HepG2 (cell line): ENCODE measurements around the gene CRIP1. TPM values are rescaled to one million over a fixed set of nuclear protein-coding genes. Genes with fewer than 3 reads are reported as not detected.

Experiments
- ATAC-seq: fragments of 200-7000 bp; cut with Tn5 transposase; 3 replicates; pipeline ENCODE4 v1.9.1; 2020; ENCODE audit warnings: mild to moderate bottlenecking, moderate library complexity
- BruUV-seq: library from RNA; stranded (reverse); fragments of 400-500 nt; replicated peaks from 2 replicates; lab custom pipeline; 2021; lab: Mats Ljungman, UMichigan
- CTCF ChIA-PET: fragments of 300-600 bp; formaldehyde crosslinking; extraction: SDS; loops from one replicate; lab custom pipeline; 2021; ENCODE audit warnings: low total read pairs, inconsistent platforms, low intra/inter-chr PET ratio; lab: Yijun Ruan, JAX
- POLR2A ChIA-PET: fragments of 350-600 bp; sonication (Branson Sonifier 250); formaldehyde crosslinking; loops from one replicate; lab custom pipeline; 2020; ENCODE audit warnings: antibody characterized with exemption, inconsistent platforms; lab: Yijun Ruan, JAX
- DNase-seq: peaks from one replicate; pipeline ENCODE4 v3.0.0-alpha.2; 2015; ENCODE audit warnings: low spot score
- FAIRE-seq: peaks from 3 replicates; lab custom pipeline; 2011; peaks lifted over from hg19 to GRCh38; lab: Jason Lieb, UNC
- H2AFZ ChIP-seq: one replicate; pipeline ENCODE4 v1.6.1; 2011; ENCODE audit warnings: low read length, inconsistent platforms
- H3K27ac ChIP-seq: fragments of 300-600 bp; 3 replicates; pipeline ENCODE4 v1.8.0; 2011; ENCODE audit warnings: mixed run types, mild to moderate bottlenecking, mixed read lengths, low read length, inconsistent platforms; ENCODE audit not compliant: insufficient read depth; ENCODE audit errors: extremely low read length
- H3K27me3 ChIP-seq, 2 experiments: fragments of 200-600 bp in 1 of 2; 2 replicates in 1 of 2; 3 replicates in 1 of 2; pipeline versions ENCODE4 v1.6.0 to v1.8.0; 2011; ENCODE audit warnings: low read length in 2 of 2, mild to moderate bottlenecking in 2 of 2, moderate library complexity in 2 of 2, inconsistent platforms in 1 of 2; ENCODE audit not compliant: insufficient read depth in 2 of 2, control insufficient read depth in 1 of 2
- H3K36me3 ChIP-seq, 2 experiments: fragments of 200-600 bp in 1 of 2; replicated peaks in 1 of 2; 2 replicates in 1 of 2; 3 replicates in 1 of 2; pipeline versions ENCODE4 v1.5.1 to v1.8.0; 2011; ENCODE audit warnings: low read length in 2 of 2, inconsistent platforms in 1 of 2; ENCODE audit not compliant: insufficient read depth in 2 of 2, control insufficient read depth in 1 of 2
- H3K4me1 ChIP-seq: 2 replicates; pipeline ENCODE4 v1.5.1; 2012; ENCODE audit warnings: low read length, inconsistent platforms; ENCODE audit not compliant: insufficient read depth
- H3K4me2 ChIP-seq: 2 replicates; pipeline ENCODE4 v1.6.0; 2011; ENCODE audit warnings: low read depth, low read length, inconsistent platforms
- H3K4me3 ChIP-seq, 3 experiments: fragments of 200-600 bp in 1 of 3; sonication (generic), shearing (Covaris generic) in 1 of 3; replicated peaks in 1 of 3; 2 replicates each; pipeline ENCODE4 v1.5.1; 2011 to 2016; ENCODE audit warnings: low read length in 3 of 3, inconsistent platforms in 2 of 3, low read depth in 2 of 3, mild to moderate bottlenecking in 2 of 3, control low read depth in 1 of 3, mixed read lengths in 1 of 3; ENCODE audit not compliant: insufficient read depth in 1 of 3
- H3K79me2 ChIP-seq: one replicate; pipeline ENCODE4 v1.6.1; 2011; ENCODE audit warnings: low read length, inconsistent platforms; ENCODE audit not compliant: insufficient read depth
- H3K9ac ChIP-seq: 2 replicates; pipeline ENCODE4 v1.6.0; 2011; ENCODE audit warnings: mild to moderate bottlenecking, low read depth, low read length, inconsistent platforms; ENCODE audit not compliant: insufficient read depth
- H3K9me3 ChIP-seq: 2 replicates; pipeline ENCODE4 v1.5.1; 2012; ENCODE audit warnings: mild to moderate bottlenecking, low read length
- H4K20me1 ChIP-seq: 2 replicates; pipeline ENCODE4 v1.6.0; 2011; ENCODE audit warnings: inconsistent platforms, mild to moderate bottlenecking, low read length, moderate library complexity; ENCODE audit not compliant: insufficient read depth
- ATM ChIP-seq: fragments of 450-650 bp; IDR thresholded peaks from 2 replicates; pipeline ENCODE4 v1.7.1; 2017; ENCODE audit warnings: mild to moderate bottlenecking, borderline replicate concordance
- CBX2 ChIP-seq, 2 experiments: fragments of 200-600 bp in 1 of 2; sonication (generic); formaldehyde crosslinking in 1 of 2; IDR thresholded peaks; 2 replicates each; pipeline versions ENCODE4 v1.7.0 to v1.8.1; 2018 to 2022; ENCODE audit warnings: low read depth in 2 of 2, low read length in 1 of 2, mild to moderate bottlenecking in 1 of 2, missing genetic modification reagents in 1 of 2
- EZH2 ChIP-seq: conservative IDR thresholded peaks from 2 replicates; pipeline ENCODE4 v1.6.1; 2012; ENCODE audit warnings: mild to moderate bottlenecking, low read depth, low read length, moderate library complexity
- GTF2F1 ChIP-seq: fragments of 150-350 bp; IDR thresholded peaks from 2 replicates; pipeline ENCODE4 v1.6.1; 2014; ENCODE audit warnings: low read length
- HNF4A ChIP-seq: sonication (generic); formaldehyde crosslinking; IDR thresholded peaks from 2 replicates; pipeline ENCODE4 v1.4.0; 2020; ENCODE audit warnings: missing genetic modification reagents
- HNF4G ChIP-seq, 2 experiments: sonication (generic) in 1 of 2; formaldehyde crosslinking in 1 of 2; IDR thresholded peaks; 2 replicates each; pipeline versions ENCODE4 v1.4.0 to v1.6.1; 2011 to 2020; ENCODE audit warnings: borderline replicate concordance in 2 of 2, low read depth in 2 of 2, mild to moderate bottlenecking in 2 of 2, low read length in 1 of 2, missing genetic modification reagents in 1 of 2, moderate library complexity in 1 of 2
- KDM5A ChIP-seq: fragments of 200-600 bp; sonication (generic); IDR thresholded peaks from 2 replicates; pipeline ENCODE4 v1.7.0; 2018; ENCODE audit warnings: antibody characterized with exemption, mild to moderate bottlenecking, low read length, borderline replicate concordance
- MAFG ChIP-seq: sonication (generic); formaldehyde crosslinking; IDR thresholded peaks from 2 replicates; pipeline ENCODE4 v1.5.1; 2020; ENCODE audit warnings: mild to moderate bottlenecking, missing genetic modification reagents
- MBNL3 ChIP-seq: fragments of 250-450 bp; sonication (Bioruptor Pico); conservative IDR thresholded peaks from 2 replicates; pipeline ENCODE4 v1.8.0; 2022; ENCODE audit warnings: mild to moderate bottlenecking, inconsistent platforms
- MYC ChIP-seq: sonication (generic); formaldehyde crosslinking; IDR thresholded peaks from 2 replicates; pipeline ENCODE4 v1.9.0; 2021; ENCODE audit warnings: missing genetic modification reagents, borderline replicate concordance
- PCBP1 ChIP-seq: fragments of 200-400 bp; formaldehyde crosslinking; IDR thresholded peaks from 2 replicates; pipeline ENCODE4 v1.6.1; 2017; ENCODE audit warnings: mild to moderate bottlenecking, low read depth, low read length, borderline replicate concordance
- SIN3B ChIP-seq: fragments of 150-350 bp; IDR thresholded peaks from 2 replicates; pipeline ENCODE4 v1.6.1; 2014; ENCODE audit warnings: low read length
- SP140L ChIP-seq: sonication (generic); formaldehyde crosslinking; IDR thresholded peaks from 2 replicates; pipeline ENCODE4 v1.4.0; 2020; ENCODE audit warnings: missing genetic modification reagents, borderline replicate concordance
- SSRP1 ChIP-seq: IDR thresholded peaks from 2 replicates; pipeline ENCODE4 v1.6.1; 2016; ENCODE audit warnings: control low read depth
- ZBTB3 ChIP-seq: sonication (generic); formaldehyde crosslinking; IDR thresholded peaks from 2 replicates; pipeline ENCODE4 v1.4.0; 2020; ENCODE audit warnings: low read depth, mild to moderate bottlenecking, moderate library complexity, missing genetic modification reagents, borderline replicate concordance
- ZFY ChIP-seq: sonication (generic); formaldehyde crosslinking; IDR thresholded peaks from 2 replicates; pipeline ENCODE4 v1.4.0; 2020; ENCODE audit warnings: missing genetic modification reagents
- ZNF138 ChIP-seq: sonication (generic); formaldehyde crosslinking; IDR thresholded peaks from 2 replicates; pipeline ENCODE4 v1.5.0; 2020; ENCODE audit warnings: mild to moderate bottlenecking, low read depth, missing genetic modification reagents
- ZNF775 ChIP-seq: sonication (generic); formaldehyde crosslinking; IDR thresholded peaks from 2 replicates; pipeline ENCODE4 v1.4.0; 2020; ENCODE audit warnings: missing genetic modification reagents, mild to moderate bottlenecking, moderate library complexity, borderline replicate concordance
- WGBS: methylation state at CpG from one replicate; pipeline ENCODE4 v1.1.6; 2017; ENCODE audit warnings: low lambda C conversion rate; 5-methylcytosine and 5-hydroxymethylcytosine counted together
- in situ Hi-C: cut with HindIII; loops from 2 replicates; pipeline ENCODE4 v1.10.0; 2017; ENCODE audit warnings: low pct_unique_long_range_greater_than_20kb; ENCODE audit not compliant: extremely low pct_ligation_motif_present
- intact Hi-C: fragments of 100-400 bp; cut with micrococcal nuclease; formaldehyde crosslinking; loops from one replicate; pipeline ENCODE4 v1.10.0; 2022; ENCODE audit not compliant: unreplicated experiment
- polyA plus RNA-seq, 8 experiments: library from polyadenylated mRNA; depleted of rRNA in 3 of 8; stranded (reverse) in 7 of 8; unstranded in 1 of 8; fragments of >200 nt; fragmentation: Illumina TruSeq in 4 of 8; extraction: Trizol in 4 of 8; gene quantifications; 2 replicates each; pipeline versions ENCODE4 v1.2.1 to v1.2.3, GENCODE V29; 2011 to 2016; ENCODE audit warnings: low read depth in 4 of 8, missing spikeins in 1 of 8, mixed read lengths in 1 of 8; ENCODE audit not compliant: insufficient read depth in 1 of 8
- total RNA-seq, 5 experiments: library from RNA; depleted of rRNA; stranded (reverse); fragments of >200 nt; fragmentation: Illumina TruSeq; extraction: Trizol; gene quantifications; 2 replicates each; pipeline ENCODE4 v1.2.3, GENCODE V29; 2016; ENCODE audit warnings: low read depth in 1 of 5
- TF ChIP-seq, protein P1 (sequence below): IDR thresholded peaks from 2 replicates; pipeline ENCODE4 v1.6.1; 2012; ENCODE audit warnings: inconsistent platforms
- TF ChIP-seq, protein P2 (sequence below): sonication (generic); formaldehyde crosslinking; IDR thresholded peaks from 2 replicates; pipeline ENCODE4 v1.4.0; 2020; ENCODE audit warnings: missing genetic modification reagents
- TF ChIP-seq, protein P3 (sequence below): IDR thresholded peaks from 2 replicates; pipeline ENCODE4 v1.6.1; 2018; ENCODE audit warnings: missing genetic modification reagents, mild to moderate bottlenecking, missing compliant biosample characterization

CRIP1 gene
- total and polyA plus RNA-seq, 2 of the 13 experiments (the other 11 are each of a cell fraction or from before 2014, with no cell fraction given) = 53.9 to 59.5 TPM

DNA sequence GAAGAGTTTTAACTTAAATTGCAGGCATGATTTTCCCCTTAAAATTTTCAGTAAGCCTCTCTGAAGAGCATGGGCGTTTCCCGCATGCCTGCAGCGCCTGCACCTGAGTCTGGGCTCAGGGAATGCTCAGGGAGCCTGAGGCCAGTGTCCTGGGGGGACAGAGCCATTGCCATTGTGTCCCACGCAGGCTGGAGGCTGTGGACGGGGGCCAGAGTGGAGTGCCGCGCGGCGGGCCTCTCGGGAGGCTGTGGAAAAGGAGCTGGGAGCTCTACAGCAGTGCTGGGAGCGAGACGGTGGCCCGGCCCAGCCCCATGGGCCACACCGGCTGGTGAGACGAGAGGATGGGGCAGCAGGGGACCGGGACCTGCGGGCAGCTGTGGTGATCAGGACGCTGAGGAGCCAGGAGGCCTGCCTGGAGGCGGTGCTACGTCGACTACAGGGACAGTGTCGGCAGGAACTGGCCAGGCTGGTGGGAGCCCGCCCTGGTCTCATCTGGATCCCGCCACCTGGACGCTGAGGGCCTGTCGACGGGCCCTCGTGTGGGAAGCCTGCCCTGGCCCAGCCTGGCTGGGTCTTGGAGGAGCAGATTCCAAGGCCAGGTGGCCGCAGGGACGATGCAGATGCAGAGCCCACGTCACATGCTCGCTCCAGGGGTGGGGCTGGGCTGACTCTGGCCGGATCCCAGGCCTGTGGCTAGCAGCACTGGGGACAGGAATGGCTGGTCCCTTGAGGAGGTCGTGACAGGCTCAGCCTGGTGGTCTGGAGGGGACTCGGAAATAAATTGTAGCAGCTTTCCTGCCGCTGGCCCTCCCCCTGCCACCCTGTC, 12.0 kb downstream of the CRIP1 start:
- Histone ChIP-seq H3K27me3 (no peaks in the 10 kb centered on the region), H3K9ac (peak overlapping the region; percentile 79), H3K79me2 (peaks cover 23% of the 10 kb centered on the region), H4K20me1 (no peaks in the 10 kb centered on the region), H3K4me2 (peak overlapping the region; percentile 67), H3K27ac (peak overlapping the region; percentile 96), H2AFZ (no peak overlapping the region), H3K9me3 (no peaks in the 10 kb centered on the region), H3K36me3 (no peaks in the 10 kb centered on the region; a peak in 1 of 5 replicates), H3K4me3 (peak overlapping the region in 2 of 3 experiments; percentile 6 to 52; a peak in 1 of 6 replicates), H3K4me1 (peaks cover 90% of the 10 kb centered on the region)
- DNase-seq (no peak), ATAC-seq (peak; percentile 3), FAIRE-seq (no peak)
- CTCF ChIA-PET = no interaction called here
- intact Hi-C loops (loop anchor here (1.0 to 10.0 kb wide), 2 partner anchors 7 to 184 kb away; partner anchors contain the start of genes PACS2 and TEDC1), in situ Hi-C loops (no loop called here)
- POLR2A ChIA-PET = interaction anchor here (0.9 to 1.8 kb wide), 4 partner anchors 9 to 198 kb away, joined by 3 to 8 read pairs (median 6); partner anchors contain the start of gene BRF1
- no TSS peak for BruUV-seq
- WGBS = 72% methylated on average over 25 of the region's 36 CpGs
- TF ChIP-seq ZFY (CRISPR knock-in tag) (no peak), MBNL3 (CRISPR knock-in tag) (no peak), SP140L (CRISPR knock-in tag) (no peak), HNF4G (IDR thresholded peaks at IDR 0.05; ENCODE audit: borderline replicate concordance, low read depth, low read length) (no peak), HNF4G (CRISPR knock-in tag; IDR thresholded peaks at IDR 0.05; ENCODE audit: borderline replicate concordance, low read depth) (no peak), PCBP1 (0 out of 2 replicates have a peak, but pooled peaks have one; percentile 16), GTF2F1 (no peak), ATM (no peak), KDM5A (no peak), SIN3B (no peak), MAFG (no peak), ZBTB3 (CRISPR knock-in tag) (no peak), HNF4A (CRISPR knock-in tag) (no peak), SSRP1 (CRISPR knock-in tag) (no peak), ZNF138 (CRISPR knock-in tag) (0 out of 2 replicates have a peak, but pooled peaks have one; percentile 2), ZNF775 (CRISPR knock-in tag) (no peak), CBX2 (IDR thresholded peaks at IDR 0.05; ENCODE audit: low read depth, low read length) (no peak), CBX2 (CRISPR knock-in tag; IDR thresholded peaks at IDR 0.05; ENCODE audit: low read depth) (no peak), EZH2 (no peak), MYC (no peak)
- TF ChIP-seq, protein P1, sequence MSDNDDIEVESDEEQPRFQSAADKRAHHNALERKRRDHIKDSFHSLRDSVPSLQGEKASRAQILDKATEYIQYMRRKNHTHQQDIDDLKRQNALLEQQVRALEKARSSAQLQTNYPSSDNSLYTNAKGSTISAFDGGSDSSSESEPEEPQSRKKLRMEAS = no peak; the same call in 1 of the 2 replicates
- TF ChIP-seq, protein P2, sequence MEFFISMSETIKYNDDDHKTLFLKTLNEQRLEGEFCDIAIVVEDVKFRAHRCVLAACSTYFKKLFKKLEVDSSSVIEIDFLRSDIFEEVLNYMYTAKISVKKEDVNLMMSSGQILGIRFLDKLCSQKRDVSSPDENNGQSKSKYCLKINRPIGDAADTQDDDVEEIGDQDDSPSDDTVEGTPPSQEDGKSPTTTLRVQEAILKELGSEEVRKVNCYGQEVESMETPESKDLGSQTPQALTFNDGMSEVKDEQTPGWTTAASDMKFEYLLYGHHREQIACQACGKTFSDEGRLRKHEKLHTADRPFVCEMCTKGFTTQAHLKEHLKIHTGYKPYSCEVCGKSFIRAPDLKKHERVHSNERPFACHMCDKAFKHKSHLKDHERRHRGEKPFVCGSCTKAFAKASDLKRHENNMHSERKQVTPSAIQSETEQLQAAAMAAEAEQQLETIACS (CRISPR knock-in tag) = no peak
- TF ChIP-seq, protein P3, sequence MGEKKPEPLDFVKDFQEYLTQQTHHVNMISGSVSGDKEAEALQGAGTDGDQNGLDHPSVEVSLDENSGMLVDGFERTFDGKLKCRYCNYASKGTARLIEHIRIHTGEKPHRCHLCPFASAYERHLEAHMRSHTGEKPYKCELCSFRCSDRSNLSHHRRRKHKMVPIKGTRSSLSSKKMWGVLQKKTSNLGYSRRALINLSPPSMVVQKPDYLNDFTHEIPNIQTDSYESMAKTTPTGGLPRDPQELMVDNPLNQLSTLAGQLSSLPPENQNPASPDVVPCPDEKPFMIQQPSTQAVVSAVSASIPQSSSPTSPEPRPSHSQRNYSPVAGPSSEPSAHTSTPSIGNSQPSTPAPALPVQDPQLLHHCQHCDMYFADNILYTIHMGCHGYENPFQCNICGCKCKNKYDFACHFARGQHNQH (CRISPR knock-in tag) = peak; percentile 10; the same call in 1 of the 2 replicates
